GM21367 (cell line): Measurements from ENCODE around the gene UBXN2A.
"Not testable (repeated sequence)": the region's sequence is repeated elsewhere in the genome, so short reads cannot be mapped to it uniquely, and the experiment has no call there.

Experiments
- ATAC-seq: cut with Tn5 transposase; IDR thresholded peaks from one replicate; pipeline ENCODE4 v1.9.1; 2021; ENCODE audit not compliant: unreplicated experiment

UBXN2A gene

DNA sequence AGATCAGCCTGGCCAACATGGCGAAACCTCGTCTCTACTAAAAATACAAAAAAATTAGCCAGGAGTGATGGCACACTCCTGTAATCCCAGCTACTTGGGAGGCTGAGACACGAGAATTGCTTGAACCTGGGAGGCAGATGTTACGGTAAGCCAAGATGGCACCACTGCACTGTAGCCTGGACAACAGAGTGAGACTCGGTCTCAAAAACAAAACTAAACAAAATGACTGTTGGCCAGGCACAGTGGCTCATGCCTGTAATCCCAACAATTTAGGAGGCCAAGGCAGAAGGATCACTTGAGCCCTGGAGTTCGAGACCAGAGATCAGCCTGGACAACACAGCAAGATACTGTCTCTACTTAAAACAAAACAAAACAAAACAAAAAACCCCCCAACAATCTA, 102.9 kb downstream of the UBXN2A start:
- not testable (repeated sequence) for ATAC-seq

DNA sequence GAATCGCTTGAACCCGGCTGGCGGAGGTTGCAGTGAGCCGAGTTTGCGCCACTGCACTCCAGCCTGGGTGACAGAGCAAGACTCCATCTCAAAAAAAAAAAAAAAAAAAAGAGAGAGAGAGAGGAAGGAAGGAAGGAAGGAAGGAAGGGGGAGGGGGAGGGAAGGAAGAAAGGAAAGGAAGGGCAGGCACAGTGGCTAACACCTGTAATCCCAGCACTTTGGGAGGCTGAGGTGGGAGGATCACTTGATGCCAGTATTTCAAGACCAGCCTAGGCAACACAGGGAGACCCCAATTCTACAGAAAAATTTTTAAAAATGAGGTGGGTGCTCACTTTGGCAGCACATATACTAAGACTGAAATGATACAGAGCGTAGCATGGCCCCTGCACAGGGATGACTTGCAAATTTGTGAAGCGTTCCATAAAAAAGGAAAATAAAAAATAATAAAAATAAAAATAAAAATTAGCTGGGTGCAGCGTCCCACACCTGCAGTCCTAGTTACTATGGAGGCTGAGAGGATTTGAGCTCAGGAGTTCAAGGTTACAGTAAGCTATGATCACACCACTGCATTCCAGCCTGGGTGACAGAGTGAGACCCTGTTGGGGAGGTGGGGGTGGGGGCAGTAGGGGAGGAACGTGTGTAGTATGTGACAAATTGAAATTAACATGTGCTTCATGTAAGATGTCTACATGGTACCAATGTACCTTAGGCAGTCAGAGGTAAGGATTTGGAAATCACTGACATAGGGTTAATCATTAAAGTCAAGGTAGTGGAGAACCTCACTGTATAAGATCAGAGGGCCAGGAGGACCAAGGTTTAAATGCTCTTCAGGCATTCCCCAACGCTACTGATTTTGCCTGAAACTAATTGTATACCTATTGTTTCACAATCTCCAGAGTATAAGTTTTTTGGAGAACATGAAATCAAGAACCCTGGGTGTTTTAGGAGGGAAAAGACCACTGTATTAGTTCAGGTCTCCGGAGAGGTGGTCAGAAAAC, 105.5 kb downstream of the UBXN2A start:
- no peak for ATAC-seq

DNA sequence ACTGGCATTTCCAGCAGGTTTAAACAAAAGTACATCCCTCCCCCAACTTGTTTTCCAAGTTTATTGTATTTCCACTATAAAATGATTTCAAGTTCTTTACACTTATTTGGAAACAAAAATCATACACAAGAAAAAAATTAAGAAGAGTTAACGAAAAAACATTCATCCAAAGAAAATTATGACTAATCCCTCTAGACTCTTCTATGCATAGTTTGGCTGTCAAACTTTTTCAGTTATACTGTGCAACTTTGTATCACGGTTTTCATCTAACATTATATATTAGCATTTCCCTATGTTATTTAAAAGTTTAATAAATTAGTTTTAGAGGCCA, 106.3 kb downstream of the UBXN2A start:
- no peak for ATAC-seq

DNA sequence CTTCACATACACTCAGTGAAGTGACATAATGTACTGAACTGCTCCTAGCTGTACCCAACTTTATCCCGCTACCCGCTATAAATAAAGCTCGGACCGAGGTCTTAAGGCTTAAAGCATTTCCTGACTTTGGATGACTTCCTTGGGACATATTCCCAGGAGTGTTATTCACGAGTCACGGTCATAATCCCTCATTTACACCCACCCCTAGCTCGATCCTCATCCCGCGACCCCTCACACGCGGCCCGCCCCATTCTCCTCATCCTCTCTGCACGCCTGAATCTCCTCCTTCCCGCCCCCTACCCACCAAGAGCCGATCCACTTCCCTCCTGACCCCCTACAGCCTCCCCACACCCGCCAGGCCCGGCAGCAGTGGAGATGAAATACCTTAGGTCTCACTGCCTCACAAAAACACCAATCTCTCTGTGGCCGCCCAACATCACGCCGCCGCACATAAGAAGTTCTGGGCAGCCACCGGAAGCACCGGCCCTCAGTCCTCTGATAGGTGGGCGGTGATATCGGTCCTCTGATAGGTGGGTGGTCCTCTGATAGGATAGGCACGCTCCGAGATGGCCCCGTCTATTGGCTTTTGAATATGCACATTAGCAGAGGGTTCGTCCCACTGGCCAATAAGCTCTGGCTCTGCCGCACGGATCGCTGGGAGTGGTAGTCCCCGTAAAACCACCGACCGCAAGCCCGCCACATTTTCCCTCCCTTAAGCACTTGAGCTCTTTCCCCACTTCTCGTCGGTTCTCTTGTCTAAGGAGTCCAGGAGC, 106.9 kb downstream of the UBXN2A start, which contains the start of gene WDCP:
WDCP (minus strand) TSS at position 462 of the 773 bp plus-strand sequence. CDS start 7,897 bp downstream, outside the sequence.
- peak; percentile 99 for ATAC-seq

DNA sequence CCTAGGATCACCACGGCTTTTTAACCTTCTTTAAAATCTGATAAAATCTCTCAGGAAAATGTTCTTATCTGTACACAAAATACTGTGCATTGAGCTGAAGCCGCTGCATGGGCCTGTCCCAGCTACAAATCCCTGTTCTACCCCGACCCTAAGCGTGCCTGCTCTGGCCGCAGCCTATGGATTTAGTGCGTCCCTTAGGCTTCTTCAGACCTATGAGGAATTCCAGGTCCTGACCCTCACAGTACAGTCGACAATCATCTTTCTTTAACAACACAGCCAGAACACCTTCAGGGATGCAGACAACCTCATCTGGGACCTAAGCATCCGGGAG, 107.4 kb downstream of the UBXN2A start:
- ATAC-seq: no peak

DNA sequence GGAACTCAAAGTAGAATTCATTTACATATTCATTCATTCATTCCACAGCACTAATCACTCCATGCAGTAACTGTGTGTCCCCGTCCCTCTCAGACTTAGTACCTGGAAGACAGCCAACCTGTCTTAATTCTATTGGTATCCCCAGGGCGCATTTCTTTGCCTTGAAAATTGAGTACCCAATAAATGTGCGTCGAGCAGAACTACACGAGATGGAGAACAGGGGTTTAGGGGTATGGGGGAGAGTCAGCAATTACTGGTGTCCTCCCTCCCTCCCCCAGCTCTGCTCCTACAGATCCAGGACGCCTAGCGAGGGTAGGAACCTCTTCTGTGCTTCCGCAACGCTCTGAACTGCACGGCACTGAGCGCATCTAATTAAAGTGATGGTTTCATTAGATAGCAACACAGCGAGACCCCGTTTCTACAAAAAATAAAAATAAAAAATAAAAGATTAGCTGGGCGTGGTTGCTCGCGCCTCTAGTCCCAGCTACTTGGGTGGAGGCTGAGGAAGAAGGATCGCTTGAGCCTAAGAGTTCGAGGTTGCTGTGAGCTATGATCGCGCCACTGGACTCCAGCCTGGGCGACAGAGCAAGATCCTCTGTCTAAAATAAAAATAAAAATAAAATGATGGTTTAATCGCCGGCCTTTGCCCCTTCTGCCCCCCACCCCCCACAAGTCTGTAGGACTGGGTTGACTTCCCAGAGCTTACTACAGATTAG, 108.7 kb downstream of the UBXN2A start:
- ATAC-seq: no peak

DNA sequence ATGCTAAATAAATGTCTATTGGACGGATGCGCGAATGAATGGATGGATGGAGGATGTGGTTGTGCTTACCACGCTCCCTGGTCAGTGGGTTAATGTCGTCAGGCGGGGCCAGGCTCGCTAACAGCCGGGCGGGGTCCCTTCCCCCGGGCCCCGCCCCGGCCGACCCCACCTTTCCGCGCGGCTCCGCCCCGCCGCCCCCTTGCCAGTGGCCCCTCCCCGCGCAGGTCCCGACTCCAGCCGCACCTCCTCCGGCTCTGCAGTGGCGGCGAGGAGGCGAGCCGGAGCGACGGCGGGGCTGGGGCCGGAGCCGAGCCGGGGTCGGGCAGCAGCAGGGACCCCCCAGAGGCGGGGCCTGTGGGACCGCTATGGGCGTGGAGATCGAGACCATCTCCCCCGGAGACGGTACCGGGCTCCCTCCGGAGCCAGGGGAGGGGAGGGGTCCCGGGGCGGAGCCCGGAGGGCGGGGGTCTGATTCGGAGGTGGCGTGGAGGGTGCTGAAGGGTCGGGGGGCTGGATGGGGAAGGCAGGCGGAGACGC, 109.3 kb downstream of the UBXN2A start, which contains the start of gene FKBP1B:
FKBP1B (plus strand) TSS at position 257 of the 537 bp plus-strand sequence; CDS start at position 366, 109 bp downstream.
- ATAC-seq: no peak

DNA sequence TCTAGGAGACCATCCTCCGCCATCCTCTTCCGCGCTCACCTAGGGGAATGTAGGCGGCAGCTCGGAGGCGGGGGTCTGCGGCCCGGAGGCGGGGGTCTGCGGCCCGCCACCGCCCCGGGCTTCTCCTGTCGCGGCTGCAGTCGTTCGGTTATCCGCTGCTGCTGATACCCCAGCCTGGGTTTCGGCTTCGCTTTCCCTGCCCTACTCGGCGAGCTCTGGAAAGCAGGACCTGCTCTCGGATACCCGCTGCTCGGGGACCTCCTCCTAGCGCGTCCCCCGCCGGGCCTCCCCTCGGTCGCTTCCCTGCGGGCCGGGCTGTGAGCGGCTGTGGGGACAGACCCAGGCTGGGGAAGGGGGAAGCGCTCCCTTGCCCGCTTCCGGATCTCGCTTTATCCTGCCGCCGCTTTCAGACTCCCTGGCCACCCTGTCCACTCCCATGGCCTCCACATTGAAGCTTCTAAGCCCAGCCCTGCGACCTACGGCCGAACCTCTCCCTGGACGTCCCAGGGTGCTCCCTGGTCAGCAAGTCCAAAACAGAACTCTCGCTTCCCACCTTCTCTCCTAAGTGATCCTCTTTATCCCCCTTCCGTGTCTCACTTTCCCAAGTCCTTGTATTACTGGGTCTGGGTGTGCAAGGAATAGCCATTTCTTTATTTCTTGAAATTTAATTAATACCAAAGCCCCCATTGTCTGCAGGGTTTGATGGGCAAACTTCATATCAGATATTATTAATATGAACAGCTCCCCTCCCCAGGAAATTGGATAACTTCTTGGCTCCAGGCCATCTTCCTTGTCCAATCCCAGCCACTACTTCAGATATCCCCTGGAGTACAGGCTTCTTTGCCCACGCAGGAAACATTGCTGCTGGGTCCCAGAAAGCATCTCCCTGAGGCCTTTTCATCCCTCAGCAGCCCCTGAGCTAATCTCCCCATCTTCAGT, 110.0 kb downstream of the UBXN2A start:
- ATAC-seq: no peak

DNA sequence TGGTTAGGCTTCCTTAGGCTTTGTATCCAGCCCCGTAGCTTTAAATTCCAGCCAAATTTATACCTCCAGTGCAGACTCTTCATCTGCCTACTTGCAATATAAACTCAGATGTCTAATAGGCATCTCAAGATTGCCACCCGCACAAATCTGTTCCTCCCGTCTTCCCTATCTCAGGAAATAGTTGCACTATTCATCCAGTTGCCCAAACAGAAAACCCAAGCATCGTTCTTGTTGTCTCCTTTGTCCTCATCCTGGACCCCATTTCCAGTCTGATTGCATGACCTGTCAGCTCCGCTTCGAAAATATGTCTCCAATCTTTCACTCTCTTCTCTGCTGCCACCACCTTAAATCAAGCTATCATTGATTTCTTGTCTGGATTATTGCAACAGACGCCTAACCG, 111.6 kb downstream of the UBXN2A start:
- no peak for ATAC-seq

DNA sequence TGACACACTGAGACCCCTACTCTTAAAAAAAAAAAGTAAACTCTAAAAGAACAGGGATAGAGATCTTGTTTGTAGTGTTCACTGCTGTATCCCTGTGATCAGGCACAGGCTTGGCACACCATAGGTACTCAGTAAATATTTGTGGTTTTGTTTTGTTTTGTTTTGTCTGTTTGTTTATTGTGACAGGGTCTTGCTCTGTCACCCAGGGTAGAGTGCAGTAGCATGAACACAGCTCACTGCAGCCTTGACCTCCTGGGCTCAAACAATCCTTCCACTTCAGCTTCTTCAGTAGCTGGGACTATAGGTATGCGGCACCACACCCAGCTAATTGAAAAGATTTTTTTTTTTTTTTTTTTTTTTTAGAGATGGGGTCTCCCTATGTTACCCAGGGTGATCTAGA, 112.7 kb downstream of the UBXN2A start:
- ATAC-seq: no peak
